OCI-LY1 (cell line): ENCODE data around the gene CAMTA1.

Experiments used
- EZH2 ChIP-seq: fragments of 200-600 bp; sonication (generic), shearing (Covaris generic); IDR thresholded peaks from 2 replicates; pipeline ENCODE4 v1.8.0; 2017; ENCODE audit warnings: borderline replicate concordance, mixed run types, mild to moderate bottlenecking, antibody characterized with exemption, low read length, moderate library complexity, mixed read lengths
- TF ChIP-seq, protein P1 (sequence below): fragments of 200-600 bp; sonication (generic), shearing (Covaris generic); IDR thresholded peaks from 2 replicates; pipeline ENCODE4 v1.5.1; 2017; ENCODE audit warnings: mild to moderate bottlenecking, antibody characterized with exemption, low read length, moderate library complexity, mixed read lengths

DNA sequence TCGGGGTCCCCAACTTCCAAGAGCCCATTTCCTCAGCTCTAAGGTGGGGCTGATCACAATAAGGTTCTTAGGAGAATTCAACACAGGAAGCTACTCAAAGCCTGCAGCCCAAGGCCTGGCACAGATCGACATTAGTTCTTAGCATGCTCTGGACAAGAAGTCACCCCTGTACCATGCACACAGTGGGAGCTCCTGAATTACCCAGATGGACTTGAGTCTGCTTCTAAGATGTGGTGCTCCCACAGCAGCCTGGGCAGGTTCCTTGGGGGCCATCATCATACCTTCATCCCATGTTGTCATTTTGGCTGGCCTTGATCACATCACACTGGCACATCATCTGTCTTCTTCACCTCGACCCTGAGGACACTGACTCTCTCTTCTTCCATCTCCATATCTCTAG is 832.6 kb downstream of the CAMTA1 start:
- TF ChIP-seq, protein P1, sequence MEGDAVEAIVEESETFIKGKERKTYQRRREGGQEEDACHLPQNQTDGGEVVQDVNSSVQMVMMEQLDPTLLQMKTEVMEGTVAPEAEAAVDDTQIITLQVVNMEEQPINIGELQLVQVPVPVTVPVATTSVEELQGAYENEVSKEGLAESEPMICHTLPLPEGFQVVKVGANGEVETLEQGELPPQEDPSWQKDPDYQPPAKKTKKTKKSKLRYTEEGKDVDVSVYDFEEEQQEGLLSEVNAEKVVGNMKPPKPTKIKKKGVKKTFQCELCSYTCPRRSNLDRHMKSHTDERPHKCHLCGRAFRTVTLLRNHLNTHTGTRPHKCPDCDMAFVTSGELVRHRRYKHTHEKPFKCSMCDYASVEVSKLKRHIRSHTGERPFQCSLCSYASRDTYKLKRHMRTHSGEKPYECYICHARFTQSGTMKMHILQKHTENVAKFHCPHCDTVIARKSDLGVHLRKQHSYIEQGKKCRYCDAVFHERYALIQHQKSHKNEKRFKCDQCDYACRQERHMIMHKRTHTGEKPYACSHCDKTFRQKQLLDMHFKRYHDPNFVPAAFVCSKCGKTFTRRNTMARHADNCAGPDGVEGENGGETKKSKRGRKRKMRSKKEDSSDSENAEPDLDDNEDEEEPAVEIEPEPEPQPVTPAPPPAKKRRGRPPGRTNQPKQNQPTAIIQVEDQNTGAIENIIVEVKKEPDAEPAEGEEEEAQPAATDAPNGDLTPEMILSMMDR, result no peak
- no peak for TF ChIP-seq EZH2
